Daoy (cell line): ENCODE measurements around the gene SLC35D2. TPM values are rescaled to one million over a fixed set of nuclear protein-coding genes. Genes with fewer than 3 reads are reported as not detected.
A peak's percentile ranks its signal among the peaks of the same experiment; 100 is the strongest.

Experiments used
- DNase-seq: peaks from one replicate; pipeline ENCODE4 v3.0.0-alpha.2; 2015; ENCODE audit warnings: low read depth
- total RNA-seq: library from RNA; depleted of rRNA; stranded (reverse); fragments of >200 nt; shearing (Covaris generic); gene quantifications from 2 replicates; pipeline ENCODE4 v1.2.3, GENCODE V29; 2014; rRNA removed

The SLC35D2 gene
- total RNA-seq, result 17.2 and 18.6 TPM in 2 replicates

DNA sequence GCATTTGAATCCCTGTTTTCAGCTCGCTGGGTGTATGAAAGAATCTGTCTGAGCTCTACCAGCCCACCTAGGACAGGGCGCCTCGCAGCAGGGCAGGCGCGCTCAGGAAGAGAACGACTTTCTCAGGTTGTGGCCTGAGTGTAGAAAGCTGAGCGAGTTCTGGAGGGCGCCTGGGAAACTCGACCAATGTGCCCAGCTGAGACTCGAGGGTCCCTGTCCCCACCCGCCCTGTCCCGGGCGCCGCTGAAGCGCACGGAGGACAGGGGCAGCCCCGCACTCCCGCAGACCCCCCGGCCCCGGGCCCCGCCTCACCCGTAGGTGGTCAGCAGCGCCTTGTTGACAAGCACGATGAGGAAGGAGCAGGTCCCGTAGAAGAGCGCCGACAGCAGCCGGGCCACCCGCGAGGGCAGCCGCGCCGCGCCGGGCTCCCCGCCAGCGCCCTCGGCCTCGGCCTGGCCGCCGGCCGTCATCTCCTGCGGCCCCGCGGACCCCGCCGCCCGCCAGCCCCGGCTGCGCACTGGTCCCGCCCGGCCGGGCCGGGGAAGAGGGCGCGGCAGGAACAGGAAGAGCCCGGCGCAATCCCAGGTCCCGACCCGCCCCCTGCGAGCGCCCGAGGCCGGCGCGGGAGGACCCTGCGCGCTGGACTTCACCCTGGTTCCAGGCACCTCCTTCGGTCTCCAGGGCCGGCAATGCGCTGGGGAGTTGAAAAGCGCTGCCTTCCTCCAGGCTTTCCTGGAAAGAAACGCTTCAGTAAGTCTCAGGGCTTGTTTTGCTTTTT, at the start of gene SLC35D2:
SLC35D2 (minus strand) TSS at position 547 of the 778 bp plus-strand sequence; CDS start at position 470, 77 bp downstream.
- peak; percentile 75 for DNase-seq

DNA sequence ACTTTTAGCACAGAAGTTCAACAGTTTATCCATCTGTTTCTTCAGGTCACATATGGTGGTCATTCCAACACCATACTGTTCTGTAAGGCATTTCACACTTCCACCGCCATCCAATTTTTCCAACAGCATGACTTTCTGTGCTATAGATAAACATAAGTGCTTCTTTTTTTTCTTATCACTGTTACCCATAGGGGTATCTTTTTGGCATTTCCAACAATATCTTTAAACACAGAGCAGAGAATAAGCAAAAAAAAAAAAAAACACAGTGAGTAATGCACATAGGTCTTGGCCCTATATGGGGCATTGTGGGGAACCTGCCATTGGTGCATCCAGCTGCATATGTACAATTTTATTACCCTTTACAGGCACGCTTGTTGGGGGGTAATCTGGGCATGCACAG, 46.9 kb upstream of the SLC35D2 start:
- DNase-seq, result no peak

DNA sequence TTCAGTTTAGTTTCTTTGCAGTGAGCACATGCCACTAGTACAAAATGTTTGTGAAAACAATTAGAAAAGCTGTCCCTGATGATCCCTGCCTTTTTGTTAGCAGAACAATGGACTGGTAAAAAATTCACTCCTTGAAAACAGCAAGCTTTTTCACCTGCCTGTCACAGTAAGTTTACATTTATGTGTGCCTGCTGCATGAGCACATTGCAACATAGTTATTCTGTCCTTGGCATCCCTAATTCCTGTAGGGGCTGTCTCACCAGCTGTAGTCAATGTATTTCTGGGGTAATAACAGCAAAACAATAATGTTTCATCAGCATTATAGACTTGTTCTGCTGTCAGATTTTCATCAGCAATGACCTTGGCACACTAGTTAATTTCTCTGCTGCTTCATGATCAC, 46.2 kb upstream of the SLC35D2 start:
- DNase-seq, result no peak

- DNase-seq, result no peak
Observed at GRCh38 chr9:96425500-96426169, 42.1 kb upstream of the SLC35D2 start.

- DNase-seq, result no peak
Observed at GRCh38 chr9:96423985-96424336, 40.5 kb upstream of the SLC35D2 start.

- DNase-seq, result no peak
Observed at GRCh38 chr9:96423322-96423984, 39.9 kb upstream of the SLC35D2 start.

DNA sequence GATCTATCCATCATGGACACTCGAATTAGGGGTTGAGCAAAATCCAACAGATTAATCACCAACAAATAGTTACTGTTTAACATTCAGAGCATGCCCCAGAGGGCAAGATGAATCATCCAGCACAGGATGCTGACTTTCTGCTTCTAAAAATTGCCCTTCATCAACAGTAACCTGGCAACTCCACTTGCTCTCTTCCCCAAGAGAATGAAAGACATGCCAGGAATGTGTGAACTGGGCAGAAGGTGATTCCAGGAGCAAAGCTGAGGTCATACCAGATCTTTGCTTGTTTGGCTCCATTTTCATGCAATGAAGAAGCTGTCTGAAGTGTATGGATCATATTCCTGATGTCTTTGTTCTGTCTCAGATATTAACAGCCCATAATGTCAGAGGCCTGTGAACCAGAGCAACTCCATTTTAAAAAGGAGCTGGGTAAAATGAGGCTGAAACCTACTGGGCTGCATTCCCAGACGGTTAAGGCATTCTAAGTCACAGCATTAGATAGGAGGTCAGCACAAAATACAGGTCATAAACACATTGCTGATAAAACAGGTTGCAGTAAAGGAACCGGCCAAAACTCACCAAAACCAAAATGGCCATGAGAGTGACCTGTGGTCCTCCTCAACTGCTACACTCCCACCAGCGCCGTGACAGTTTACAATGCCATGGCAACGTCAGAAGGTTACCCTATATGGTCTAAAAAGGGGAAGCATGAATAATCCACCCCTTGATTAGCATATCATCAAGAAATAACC, 37.1 kb upstream of the SLC35D2 start:
- peak; percentile 98 for DNase-seq

DNA sequence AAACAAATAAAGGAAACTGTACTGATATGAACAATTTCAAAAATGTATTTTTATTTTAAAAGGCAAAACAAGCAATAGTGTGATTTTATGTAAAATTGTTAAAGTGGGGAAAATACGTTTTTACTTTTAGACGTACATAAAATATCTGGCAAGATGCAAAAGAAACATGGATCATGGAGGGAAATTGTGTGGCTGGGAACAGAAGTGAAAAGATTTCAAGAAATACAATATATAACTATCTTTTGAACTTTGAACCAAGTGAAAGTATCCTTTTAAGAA, 36.1 kb upstream of the SLC35D2 start:
- no peak for DNase-seq

DNA sequence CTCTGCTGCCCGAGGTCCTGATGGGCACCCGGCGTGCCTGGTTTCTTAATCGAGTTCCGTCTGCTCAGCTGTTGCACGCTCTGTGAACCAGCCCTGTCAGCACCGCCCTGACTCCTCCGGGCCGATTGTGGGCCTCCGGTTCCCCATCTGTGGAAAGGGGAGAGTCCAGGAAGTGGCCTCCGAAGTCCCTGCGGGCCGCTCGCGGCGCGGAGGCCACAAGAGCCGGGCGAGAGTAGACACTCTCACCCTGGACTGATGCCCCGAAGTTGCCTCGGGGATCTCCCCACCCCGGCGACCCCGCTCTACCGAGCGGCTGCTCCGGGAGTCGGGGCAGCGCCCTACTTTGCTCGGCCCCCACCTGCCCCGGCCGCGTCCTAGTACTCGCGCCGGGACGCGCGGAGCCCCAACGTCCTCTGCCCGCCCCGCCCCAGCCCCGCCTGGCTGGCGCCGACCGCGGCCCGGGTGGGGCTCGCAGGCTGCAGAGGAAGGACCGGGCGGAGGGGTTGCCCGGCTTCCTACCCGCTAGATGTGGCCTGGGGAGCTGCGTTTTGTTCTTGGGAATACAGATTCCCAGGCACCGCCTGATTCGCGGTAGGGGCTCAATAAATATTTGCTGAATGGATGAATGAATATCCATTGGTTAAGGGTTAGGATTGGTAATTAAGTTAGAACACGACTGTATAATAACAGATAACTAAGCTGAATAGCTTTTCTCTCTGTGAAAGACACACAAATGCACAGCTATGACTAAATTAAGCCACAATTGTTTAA, 35.6 kb upstream of the SLC35D2 start:
- DNase-seq, result peak; percentile 88

GRCh38 chr9:96418083-96418919, 34.8 kb upstream of the SLC35D2 start, which contains the start of gene ZNF367:
Gene ZNF367 (minus strand): TSS chr9:96418370. CDS start chr9:96418032, 338 bp downstream.
- peak; percentile 100 for DNase-seq

- no peak for DNase-seq
Observed at GRCh38 chr9:96417661-96418082, 34.2 kb upstream of the SLC35D2 start.

GRCh38 chr9:96417051-96417586, 33.6 kb upstream of the SLC35D2 start:
- DNase-seq, result peak; percentile 94

DNA sequence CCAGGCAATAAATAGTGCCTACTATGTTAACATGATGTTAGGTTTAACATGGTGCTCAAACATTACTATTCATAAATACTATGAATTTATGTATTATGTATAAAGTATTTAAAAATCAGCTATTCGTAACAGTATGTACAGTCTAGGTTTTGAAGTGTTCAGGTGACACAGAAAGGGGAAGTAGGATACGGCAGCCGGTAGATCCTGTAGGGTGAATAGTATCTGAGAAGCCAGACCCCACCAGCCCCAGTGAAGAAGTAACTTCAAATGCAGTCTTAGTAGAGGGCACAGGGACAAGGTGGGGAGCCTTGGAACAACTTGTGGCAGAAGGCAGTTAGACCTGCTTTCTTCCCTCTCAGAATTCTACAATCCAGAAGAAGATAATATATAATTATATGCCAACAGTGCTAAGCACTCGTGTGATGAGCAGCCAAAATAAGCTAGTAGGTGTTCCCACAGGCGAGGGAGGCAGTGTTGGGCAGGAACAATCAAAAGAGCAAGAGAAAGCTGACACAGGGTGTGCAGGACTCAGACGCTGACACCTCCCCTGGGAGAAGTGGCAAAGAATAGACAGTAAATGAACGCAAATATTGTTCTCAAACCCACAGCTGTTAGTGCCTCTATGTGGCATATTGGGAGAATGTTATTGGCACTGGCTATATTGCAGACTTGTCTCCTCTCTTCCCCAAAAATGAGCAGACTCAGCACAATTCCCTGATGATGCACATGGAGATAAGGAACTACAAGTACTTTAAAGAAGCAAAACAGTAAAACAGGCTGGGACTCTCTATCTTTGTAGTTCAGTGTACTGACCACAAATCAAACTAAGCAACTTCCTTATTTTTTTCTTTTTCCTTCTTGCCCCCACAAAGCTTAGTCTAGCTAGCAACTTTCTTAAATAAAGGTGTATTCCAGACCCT, 30.1 kb upstream of the SLC35D2 start:
- no peak for DNase-seq

- no peak for DNase-seq
Observed at GRCh38 chr9:96412174-96412913, 28.8 kb upstream of the SLC35D2 start.

DNA sequence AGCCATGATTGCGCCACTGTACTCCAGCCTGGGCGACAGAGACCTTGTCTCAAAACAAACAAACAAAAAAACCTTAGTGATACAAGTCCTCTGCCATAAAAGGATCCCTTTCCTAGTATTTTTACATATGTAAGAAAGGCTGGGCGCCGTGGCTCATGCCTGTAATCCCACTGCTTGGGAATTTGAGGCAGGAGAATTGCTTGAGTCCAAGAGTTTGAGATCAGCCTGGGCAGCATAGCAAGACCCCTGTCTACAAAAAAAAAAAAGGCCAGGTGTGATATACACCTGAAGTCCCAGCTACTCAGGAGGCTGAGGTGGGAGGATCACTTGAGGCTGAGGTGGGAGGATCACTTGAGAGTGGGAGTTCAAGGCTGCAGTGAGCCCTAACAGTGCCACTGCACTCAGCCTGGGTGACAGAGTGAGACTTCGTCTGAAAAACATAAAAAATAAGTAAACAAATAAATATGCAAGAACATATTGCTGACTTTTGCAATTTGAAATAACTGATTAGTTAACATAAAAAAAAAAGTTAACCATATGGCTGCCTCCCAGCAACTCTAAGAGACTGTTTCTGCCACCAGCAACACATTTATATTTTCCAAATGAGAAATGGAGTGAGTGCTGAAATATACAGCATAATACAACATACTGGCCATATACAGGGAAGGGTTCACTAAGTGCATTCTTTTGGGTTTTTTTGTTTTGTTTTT, 27.8 kb upstream of the SLC35D2 start:
- DNase-seq, result no peak

DNA sequence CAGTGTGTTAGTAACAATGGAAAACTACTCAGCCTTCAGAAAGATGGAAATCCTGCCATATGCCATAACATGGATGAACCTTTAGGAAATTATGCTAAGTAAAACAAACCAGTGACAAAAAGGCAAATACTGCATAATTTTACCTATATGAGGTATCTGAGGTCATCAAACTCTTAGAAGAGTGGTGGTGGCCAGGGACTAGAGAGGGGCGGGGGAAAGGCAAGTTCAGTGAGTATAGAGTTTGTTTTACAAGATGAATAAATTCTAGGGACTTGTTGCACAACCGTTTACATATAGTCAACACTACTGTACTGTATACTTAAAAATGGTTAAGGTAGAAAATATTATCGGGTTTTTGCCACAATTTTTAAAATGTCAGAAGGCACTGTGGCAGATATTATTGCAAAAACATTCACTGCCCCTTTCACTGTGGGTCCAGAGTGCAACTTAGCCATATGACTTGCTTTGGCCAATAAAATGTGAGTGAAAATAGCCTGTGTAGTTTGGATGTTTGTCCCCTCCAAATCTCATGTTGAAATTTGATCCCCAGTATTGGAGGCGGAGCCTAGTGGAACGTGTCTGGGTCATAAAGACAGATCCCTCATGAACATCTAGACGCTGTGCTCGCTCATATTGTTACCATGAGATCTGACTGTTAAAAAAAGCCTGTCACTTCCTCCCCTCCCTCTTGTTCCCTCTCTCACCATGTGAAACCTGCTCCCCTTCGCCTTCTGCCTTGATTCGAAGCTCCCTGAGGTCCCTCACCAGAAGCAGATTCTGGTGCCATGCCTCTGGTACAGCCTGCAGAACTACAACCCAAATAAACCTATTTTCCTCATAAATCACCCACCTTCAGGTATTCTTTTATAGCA, 25.1 kb upstream of the SLC35D2 start:
- no peak for DNase-seq
